PFSK-1 (cell line): ENCODE data around the gene PPFIA1.

Experiments used
- FOXP2 ChIP-seq: optimal IDR thresholded peaks from 2 replicates; pipeline ENCODE3; 2011; ENCODE audit warnings: borderline replicate concordance, control low read depth, inconsistent platforms; ENCODE audit not compliant: insufficient read depth; ENCODE audit errors: extremely low read length, extremely low read depth
- POLR2AphosphoS5 ChIP-seq: IDR thresholded peaks from 2 replicates; pipeline ENCODE4 v1.6.1; 2012; ENCODE audit warnings: low read depth, mild to moderate bottlenecking, control low read depth, low read length, moderate library complexity
- REST ChIP-seq, 2 experiments: IDR thresholded peaks; 2 replicates each; pipeline versions ENCODE4 v1.6.1 to v1.8.0; 2011 to 2012; ENCODE audit warnings: low read depth in 2 of 2, low read length in 2 of 2, control low read depth in 1 of 2, inconsistent platforms in 1 of 2, mild to moderate bottlenecking in 1 of 2, moderate library complexity in 1 of 2; ENCODE audit not compliant: insufficient read depth in 1 of 2
- SIN3A ChIP-seq: IDR thresholded peaks from 2 replicates; pipeline ENCODE4 v1.6.1; 2012; ENCODE audit warnings: mild to moderate bottlenecking, low read length, moderate library complexity, borderline replicate concordance; ENCODE audit not compliant: insufficient read depth
- TAF1 ChIP-seq: IDR thresholded peaks from 2 replicates; pipeline ENCODE4 v1.6.1; 2012; ENCODE audit warnings: low read length, control low read depth, borderline replicate concordance; ENCODE audit not compliant: insufficient read depth

Gene PPFIA1

GRCh38 chr11:70410276-70411205 is 140.1 kb downstream of the PPFIA1 start:
- TF ChIP-seq SIN3A (no peak), TAF1 (no peak), POLR2AphosphoS5 (no peak)

GRCh38 chr11:70411713-70412452 is 141.4 kb downstream of the PPFIA1 start:
- TF ChIP-seq TAF1, result no peak
- TF ChIP-seq SIN3A, result no peak
- TF ChIP-seq REST (IDR thresholded peaks at IDR 0.05; ENCODE audit: insufficient read depth in 1 of 2, low read depth in 2 of 2, low read length in 2 of 2), result no peak
- no peak for TF ChIP-seq FOXP2
- no peak for TF ChIP-seq POLR2AphosphoS5

GRCh38 chr11:70413151-70413550 is 142.7 kb downstream of the PPFIA1 start:
- TF ChIP-seq POLR2AphosphoS5, result no peak
- TF ChIP-seq REST (IDR thresholded peaks at IDR 0.05; ENCODE audit: insufficient read depth in 1 of 2, low read depth in 2 of 2, low read length in 2 of 2), result no peak
- TF ChIP-seq FOXP2, result no peak
- TF ChIP-seq TAF1, result no peak
- TF ChIP-seq SIN3A, result no peak

- TF ChIP-seq POLR2AphosphoS5 (no peak), REST (IDR thresholded peaks at IDR 0.05; ENCODE audit: insufficient read depth in 1 of 2, low read depth in 2 of 2, low read length in 2 of 2) (no peak), TAF1 (no peak), SIN3A (no peak), FOXP2 (no peak)
Observed at GRCh38 chr11:70414341-70415100, 144.0 kb downstream of the PPFIA1 start.

GRCh38 chr11:70415191-70415590 is 144.7 kb downstream of the PPFIA1 start:
- TF ChIP-seq REST (IDR thresholded peaks at IDR 0.05; ENCODE audit: insufficient read depth in 1 of 2, low read depth in 2 of 2, low read length in 2 of 2) (no peak), POLR2AphosphoS5 (no peak), TAF1 (no peak), SIN3A (no peak), FOXP2 (no peak)
